Immature natural killer cell (primary cell): ENCODE results near the gene PKD1. TPM values are rescaled to one million over a fixed set of nuclear protein-coding genes. Genes with fewer than 3 reads are reported as not detected.
A peak's percentile ranks its signal among the peaks of the same experiment; 100 is the strongest.

Experiments
- DNase-seq, 3 donors: peaks; one replicate each; pipeline ENCODE4 v3.0.0; 2022; ENCODE audit warnings: mixed read lengths in 1 of 3
- H3K27ac Mint-ChIP-seq, 6 donors: one replicate each; pipeline ENCODE4 v1.8.0; 2020; ENCODE audit warnings: mixed read lengths in 6 of 6, mild to moderate bottlenecking in 5 of 6, inconsistent platforms in 4 of 6, moderate library complexity in 3 of 6
- H3K27me3 Mint-ChIP-seq, 3 donors: one replicate each; pipeline ENCODE4 v1.8.0; 2020 to 2021; ENCODE audit warnings: low read depth in 3 of 3, mild to moderate bottlenecking in 3 of 3, mixed read lengths in 3 of 3, moderate library complexity in 3 of 3, inconsistent platforms in 1 of 3
- H3K36me3 Mint-ChIP-seq, 3 donors: one replicate each; pipeline ENCODE4 v1.8.0; 2020; ENCODE audit warnings: mixed read lengths in 3 of 3, inconsistent platforms in 2 of 3, mild to moderate bottlenecking in 2 of 3
- H3K4me1 Mint-ChIP-seq, 2 donors: one replicate each; pipeline ENCODE4 v1.8.0; 2020; ENCODE audit warnings: inconsistent platforms in 2 of 2, mild to moderate bottlenecking in 2 of 2, mixed read lengths in 2 of 2, moderate library complexity in 1 of 2
- H3K4me3 Mint-ChIP-seq, 5 donors: one replicate each; pipeline ENCODE4 v1.8.0; 2020; ENCODE audit warnings: mild to moderate bottlenecking in 5 of 5, mixed read lengths in 5 of 5, inconsistent platforms in 3 of 5, moderate library complexity in 3 of 5
- H3K9me3 Mint-ChIP-seq, 6 donors: one replicate each; pipeline ENCODE4 v1.8.0; 2020; ENCODE audit warnings: mild to moderate bottlenecking in 6 of 6, mixed read lengths in 6 of 6, inconsistent platforms in 4 of 6, moderate library complexity in 3 of 6
- polyA plus RNA-seq, 3 donors: library from polyadenylated mRNA; unstranded; fragments of 300-500 nt; fragmentation: Illumina TruSeq; gene quantifications; one replicate each; pipeline ENCODE4 v1.2.3, GENCODE V29; 2021

PKD1 gene
- polyA plus RNA-seq, 3 donors from 2014 or later: 2.7 to 6.7 (median 2.8) TPM

DNA sequence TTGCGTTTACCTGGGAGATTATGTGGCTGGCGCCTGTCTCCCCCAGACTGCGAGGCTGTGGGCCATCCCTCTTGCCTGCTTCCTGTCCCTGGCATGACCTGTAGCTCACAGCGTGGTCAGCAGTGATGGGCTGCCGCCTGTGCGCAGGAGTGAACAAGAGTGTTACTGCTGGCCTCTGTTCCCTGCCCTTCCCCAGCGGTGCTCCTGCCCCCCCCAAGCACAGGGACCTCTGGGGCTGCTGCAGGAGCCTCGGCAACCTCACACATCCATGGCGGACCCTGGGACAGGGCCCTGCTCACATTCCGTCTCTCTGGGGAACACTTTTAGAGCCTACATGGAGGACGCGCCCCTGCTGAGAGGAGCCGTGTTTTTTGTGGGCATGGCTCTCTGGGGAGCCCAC, 77.3 kb downstream of the PKD1 start:
- H3K9me3 Mint-ChIP-seq: no peaks in the 10 kb centered on the region
- H3K36me3 Mint-ChIP-seq: peaks cover 0 to 6% (median 0%) of the 10 kb centered on the region in 3 donors
- no peak for DNase-seq
- H3K4me3 Mint-ChIP-seq: no peak overlapping the region
- H3K27me3 Mint-ChIP-seq: peaks cover 0 to 2% (median 0%) of the 10 kb centered on the region in 3 donors
- H3K4me1 Mint-ChIP-seq: peaks cover 0 to 4% of the 10 kb centered on the region in 2 donors
- H3K27ac Mint-ChIP-seq: peak overlapping the region in 2 of 6 donors; percentile 41 to 62

GRCh38 chr16:2057438-2057837, 78.3 kb downstream of the PKD1 start:
- no peak overlapping the region for H3K27ac Mint-ChIP-seq
- H3K4me1 Mint-ChIP-seq: peaks cover 0 to 4% of the 10 kb centered on the region in 2 donors
- H3K9me3 Mint-ChIP-seq: no peaks in the 10 kb centered on the region
- H3K27me3 Mint-ChIP-seq: peaks cover 0 to 3% (median 0%) of the 10 kb centered on the region in 3 donors
- H3K36me3 Mint-ChIP-seq: peaks cover 0 to 6% (median 0%) of the 10 kb centered on the region in 3 donors
- no peak overlapping the region for H3K4me3 Mint-ChIP-seq
- no peak for DNase-seq

GRCh38 chr16:2056681-2057407, 78.9 kb downstream of the PKD1 start:
- DNase-seq: no peak
- H3K4me3 Mint-ChIP-seq: no peak overlapping the region
- H3K9me3 Mint-ChIP-seq: no peaks in the 10 kb centered on the region
- H3K36me3 Mint-ChIP-seq: peaks cover 0 to 6% (median 0%) of the 10 kb centered on the region in 3 donors
- no peak overlapping the region for H3K27ac Mint-ChIP-seq
- peaks cover 0 to 3% (median 0%) of the 10 kb centered on the region in 3 donors for H3K27me3 Mint-ChIP-seq
- peaks cover 0 to 4% of the 10 kb centered on the region in 2 donors for H3K4me1 Mint-ChIP-seq

- Mint-ChIP-seq H3K9me3 (no peaks in the 10 kb centered on the region), H3K27me3 (peaks cover 0 to 3% (median 0%) of the 10 kb centered on the region in 3 donors), H3K36me3 (peaks cover 0 to 11% (median 0%) of the 10 kb centered on the region in 3 donors), H3K4me1 (peaks cover 2 to 4% of the 10 kb centered on the region in 2 donors), H3K4me3 (no peak overlapping the region), H3K27ac (peak overlapping the region in 1 of 6 donors; percentile 56)
- DNase-seq: no peak
Measured at GRCh38 chr16:2056077-2056476, 79.6 kb downstream of the PKD1 start.

- Mint-ChIP-seq H3K27ac (no peak overlapping the region), H3K27me3 (peaks cover 0 to 3% (median 0%) of the 10 kb centered on the region in 3 donors), H3K4me3 (no peak overlapping the region), H3K4me1 (peaks cover 2 to 4% of the 10 kb centered on the region in 2 donors), H3K36me3 (peaks cover 0 to 11% (median 0%) of the 10 kb centered on the region in 3 donors), H3K9me3 (no peaks in the 10 kb centered on the region)
- no peak for DNase-seq
Measured at GRCh38 chr16:2054543-2055245, 81.0 kb downstream of the PKD1 start.

GRCh38 chr16:2053897-2054296, 81.8 kb downstream of the PKD1 start:
- Mint-ChIP-seq H3K9me3 (no peaks in the 10 kb centered on the region), H3K27me3 (peaks cover 0 to 3% (median 0%) of the 10 kb centered on the region in 3 donors), H3K27ac (no peak overlapping the region), H3K36me3 (peaks cover 0 to 11% (median 0%) of the 10 kb centered on the region in 3 donors), H3K4me1 (peaks cover 6% of the 10 kb centered on the region in 2 donors), H3K4me3 (no peak overlapping the region)
- DNase-seq: no peak

DNA sequence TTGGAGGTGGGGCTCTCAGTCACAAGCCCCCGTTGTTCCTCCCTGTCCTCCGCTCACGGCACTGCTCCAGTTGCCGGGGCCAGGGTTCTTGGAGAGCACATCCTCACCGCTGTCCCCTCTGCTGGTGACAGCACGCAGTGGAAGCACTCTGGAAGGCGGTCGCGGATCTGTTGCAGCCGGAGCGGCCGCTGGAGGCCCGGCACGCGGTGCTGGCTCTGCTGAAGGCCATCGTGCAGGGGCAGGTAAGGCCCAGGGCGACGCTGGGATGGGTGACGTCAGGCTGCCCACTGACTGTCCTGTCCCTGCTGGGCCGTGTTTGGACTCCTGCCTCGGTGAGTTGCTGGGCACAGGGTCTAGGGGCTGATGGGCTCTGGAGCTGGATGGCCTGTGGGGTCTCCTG, 82.5 kb downstream of the PKD1 start:
- peaks cover 0 to 11% (median 0%) of the 10 kb centered on the region in 3 donors for H3K36me3 Mint-ChIP-seq
- peaks cover 0 to 6% (median 0%) of the 10 kb centered on the region in 3 donors for H3K27me3 Mint-ChIP-seq
- no peak for DNase-seq
- peaks cover 10 to 13% of the 10 kb centered on the region in 2 donors for H3K4me1 Mint-ChIP-seq
- H3K27ac Mint-ChIP-seq: no peak overlapping the region
- no peaks in the 10 kb centered on the region for H3K9me3 Mint-ChIP-seq
- no peak overlapping the region for H3K4me3 Mint-ChIP-seq

DNA sequence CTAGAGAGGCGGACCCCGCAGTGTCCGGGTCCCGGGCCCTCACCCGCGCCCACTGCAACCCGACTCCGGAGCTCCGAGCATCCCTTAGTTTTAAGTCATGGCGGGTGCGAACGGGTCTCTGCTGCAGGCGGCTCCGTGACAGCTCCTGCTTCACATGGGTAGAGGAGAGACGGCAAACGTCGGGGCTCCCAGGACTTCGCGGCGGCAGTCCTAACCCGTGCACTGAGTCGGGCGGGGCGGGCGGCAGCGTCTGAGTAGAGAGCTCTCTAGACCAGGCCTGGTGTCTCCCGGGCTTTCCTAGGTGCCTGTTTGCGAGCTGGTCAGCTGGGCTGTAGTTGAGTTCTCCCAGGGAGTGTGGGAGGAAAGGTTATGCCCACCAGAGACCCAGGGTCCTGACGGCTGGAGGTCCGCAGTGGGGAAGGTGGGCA, 87.6 kb downstream of the PKD1 start:
- DNase-seq: no peak
- peak overlapping the region; percentile 85 to 89 (median 88) for H3K4me3 Mint-ChIP-seq
- H3K36me3 Mint-ChIP-seq: peaks cover 0 to 5% (median 0%) of the 10 kb centered on the region in 3 donors
- H3K9me3 Mint-ChIP-seq: no peaks in the 10 kb centered on the region
- H3K27ac Mint-ChIP-seq: peak overlapping the region; percentile 53 to 92 (median 66)
- peaks cover 0 to 7% (median 0%) of the 10 kb centered on the region in 3 donors for H3K27me3 Mint-ChIP-seq
- peaks cover 19 to 20% of the 10 kb centered on the region in 2 donors for H3K4me1 Mint-ChIP-seq

DNA sequence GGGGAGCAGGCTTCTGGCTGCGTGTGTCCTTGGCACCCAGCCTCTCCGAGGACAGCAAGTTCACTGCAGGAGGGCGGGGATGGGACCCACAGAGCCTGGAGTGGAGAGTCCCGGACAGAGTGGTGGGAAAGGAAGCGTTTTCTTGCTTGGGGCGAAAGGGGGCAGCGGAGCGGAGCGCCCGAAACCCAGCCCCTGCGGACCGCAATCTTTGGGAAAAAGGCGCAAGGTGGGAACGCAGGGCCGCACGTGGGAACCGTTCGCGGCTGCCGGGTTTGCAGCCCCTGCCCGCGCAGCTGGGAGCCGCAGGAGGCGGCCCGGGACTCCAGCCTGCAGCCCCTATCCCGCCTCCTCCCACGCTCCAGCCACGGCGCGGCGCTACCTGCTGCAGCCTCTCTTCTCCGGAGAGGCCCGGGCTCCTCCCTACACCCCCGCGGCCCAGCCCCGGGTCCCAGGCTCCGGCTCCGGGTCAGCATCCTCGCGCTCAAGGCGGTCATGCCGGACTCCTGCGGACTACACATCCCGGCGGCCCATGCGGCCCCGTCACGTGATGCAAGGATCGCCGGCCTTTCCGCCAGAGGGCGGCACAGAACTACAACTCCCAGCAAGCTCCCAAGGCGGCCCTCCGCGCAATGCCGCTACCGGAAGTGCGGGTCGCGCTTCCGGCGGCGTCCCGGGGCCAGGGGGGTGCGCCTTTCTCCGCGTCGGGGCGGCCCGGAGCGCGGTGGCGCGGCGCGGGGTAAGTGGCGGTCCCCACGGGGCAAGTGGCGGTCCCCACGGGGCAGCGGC, 88.2 kb downstream of the PKD1 start, which contains the start of the genes NTHL1 and TSC2:
Gene NTHL1, minus strand, starts transcription at position 505 of the 786 bp plus-strand sequence. Its CDS starts 11 bp downstream, at position 494.
Gene TSC2, plus strand, starts transcription at position 656 of the 786 bp plus-strand sequence. CDS start 631 bp downstream, outside the sequence.
- DNase-seq: peak; percentile 91 to 92 (median 92)
- Mint-ChIP-seq H3K36me3 (peaks cover 0 to 5% (median 0%) of the 10 kb centered on the region in 3 donors), H3K27ac (peak within 1 kb of the TSS; percentile 60 to 92 (median 67)), H3K4me3 (peak within 1 kb of the TSS; percentile 89 to 91 (median 91)), H3K9me3 (no peaks in the 10 kb centered on the region), H3K4me1 (peaks cover 19 to 20% of the 10 kb centered on the region in 2 donors), H3K27me3 (peaks cover 0 to 7% (median 0%) of the 10 kb centered on the region in 3 donors)

DNA sequence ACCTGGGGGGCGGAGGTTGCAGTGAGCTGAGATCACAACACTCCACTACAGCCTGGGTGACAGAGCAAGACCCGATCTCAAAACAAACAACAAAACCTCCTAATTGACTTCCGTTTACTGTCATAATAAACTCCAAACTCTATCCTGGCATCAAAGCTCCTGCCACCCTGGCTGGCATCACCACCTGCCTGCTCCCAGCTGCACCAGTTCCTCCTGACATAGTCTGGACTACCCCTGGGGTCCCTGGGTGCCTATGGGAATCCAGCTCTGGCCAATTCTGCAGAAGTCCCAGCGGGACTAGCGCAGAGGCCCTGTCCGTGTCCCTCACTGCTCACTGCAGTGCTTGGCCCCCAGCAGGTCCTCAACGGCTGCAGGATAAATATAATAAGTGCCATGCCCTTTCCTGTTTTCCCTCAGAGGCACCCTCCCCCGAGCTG, 88.8 kb downstream of the PKD1 start:
- DNase-seq: no peak
- peaks cover 0 to 7% (median 0%) of the 10 kb centered on the region in 3 donors for H3K27me3 Mint-ChIP-seq
- peaks cover 0 to 5% (median 0%) of the 10 kb centered on the region in 3 donors for H3K36me3 Mint-ChIP-seq
- H3K27ac Mint-ChIP-seq: peak overlapping the region in 2 of 6 donors; percentile 34 to 66
- H3K9me3 Mint-ChIP-seq: no peaks in the 10 kb centered on the region
- H3K4me3 Mint-ChIP-seq: peak overlapping the region; percentile 89 to 91 (median 91)
- H3K4me1 Mint-ChIP-seq: peaks cover 19 to 20% of the 10 kb centered on the region in 2 donors

GRCh38 chr16:2045965-2046892, 89.5 kb downstream of the PKD1 start:
- peaks cover 0 to 2% (median 0%) of the 10 kb centered on the region in 3 donors for H3K36me3 Mint-ChIP-seq
- H3K4me1 Mint-ChIP-seq: peaks cover 19% of the 10 kb centered on the region in 2 donors
- peak overlapping the region in 1 of 6 donors; percentile 34 for H3K27ac Mint-ChIP-seq
- H3K27me3 Mint-ChIP-seq: peaks cover 0 to 7% (median 0%) of the 10 kb centered on the region in 3 donors
- peak overlapping the region; percentile 89 to 91 (median 91) for H3K4me3 Mint-ChIP-seq
- no peak for DNase-seq
- no peaks in the 10 kb centered on the region for H3K9me3 Mint-ChIP-seq

DNA sequence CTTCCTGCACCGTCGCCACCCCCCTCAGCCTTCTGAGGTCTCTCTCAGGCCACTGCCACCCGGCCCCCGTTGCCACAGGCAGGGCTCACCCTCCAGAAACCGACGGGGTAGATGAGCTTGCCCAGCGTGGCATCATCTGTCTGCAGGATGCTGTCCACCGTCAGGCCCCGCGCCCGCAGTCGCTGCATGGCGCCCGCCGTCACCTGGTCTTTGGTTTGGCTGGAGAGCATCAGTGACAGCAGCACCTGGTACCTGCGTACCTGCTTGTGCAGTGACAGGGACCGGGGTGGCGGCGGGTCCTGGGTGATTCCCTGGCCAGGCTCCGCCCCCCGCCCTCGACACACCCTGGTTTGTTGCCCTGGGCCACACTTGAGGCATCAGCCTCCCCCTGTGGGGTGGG, 91.2 kb downstream of the PKD1 start:
- Mint-ChIP-seq H3K36me3 (no peaks in the 10 kb centered on the region), H3K4me3 (no peak overlapping the region), H3K27ac (no peak overlapping the region), H3K4me1 (peaks cover 18 to 19% of the 10 kb centered on the region in 2 donors), H3K27me3 (peaks cover 0 to 7% (median 0%) of the 10 kb centered on the region in 3 donors), H3K9me3 (no peaks in the 10 kb centered on the region)
- DNase-seq: no peak
